DMS53 (cell line): Measurements from ENCODE around the gene PNLDC1.
"Not testable (repeated sequence)": the region's sequence is repeated elsewhere in the genome, so short reads cannot be mapped to it uniquely, and the experiment has no call there.

Experiments used
- DNase-seq: peaks from one replicate; lab custom pipeline; 2025; lab: John Stamatoyannopoulos, UW

The PNLDC1 gene

DNA sequence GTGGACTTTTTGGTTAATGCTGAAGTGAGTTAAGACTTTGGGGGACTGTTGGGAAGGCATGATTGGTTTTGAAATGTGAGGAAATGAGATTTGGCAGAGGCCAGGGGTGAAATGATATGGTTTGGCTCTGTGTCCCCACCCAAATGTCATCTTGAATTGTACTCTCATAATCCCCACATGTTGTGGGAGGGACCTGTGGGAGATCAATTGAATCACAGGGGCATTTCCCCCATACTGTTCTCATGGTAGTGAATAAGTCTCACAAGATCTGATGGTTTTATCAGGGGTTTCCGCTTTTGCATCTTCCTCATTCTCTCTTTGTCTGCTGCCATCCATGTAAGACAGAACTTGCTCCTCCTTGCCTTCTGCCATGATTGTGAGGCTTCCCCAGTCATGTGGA, 49.8 kb downstream of the PNLDC1 start:
- not testable (repeated sequence) for DNase-seq

GRCh38 chr6:159852877-159853276, 52.8 kb downstream of the PNLDC1 start:
- DNase-seq, result peak; percentile 40

DNA sequence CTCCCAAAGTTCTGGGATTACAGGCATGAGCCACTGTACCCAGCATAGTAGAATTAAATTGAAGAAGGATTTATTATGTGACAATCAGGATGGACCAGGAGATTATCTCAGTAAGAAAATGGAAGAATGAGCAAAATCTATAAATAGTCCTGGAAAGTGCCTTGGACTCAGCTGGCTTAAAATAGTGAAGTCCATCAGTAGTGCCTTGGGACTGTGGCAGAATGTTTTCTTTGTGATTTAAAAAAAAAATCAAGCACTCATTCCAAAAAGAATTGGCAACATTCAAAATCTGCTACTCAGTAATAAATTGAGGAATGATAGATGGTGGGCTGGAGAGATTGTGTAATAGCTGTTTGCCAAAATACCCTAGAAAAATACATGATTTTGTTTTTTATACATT, 53.7 kb downstream of the PNLDC1 start:
- DNase-seq, result no peak

DNA sequence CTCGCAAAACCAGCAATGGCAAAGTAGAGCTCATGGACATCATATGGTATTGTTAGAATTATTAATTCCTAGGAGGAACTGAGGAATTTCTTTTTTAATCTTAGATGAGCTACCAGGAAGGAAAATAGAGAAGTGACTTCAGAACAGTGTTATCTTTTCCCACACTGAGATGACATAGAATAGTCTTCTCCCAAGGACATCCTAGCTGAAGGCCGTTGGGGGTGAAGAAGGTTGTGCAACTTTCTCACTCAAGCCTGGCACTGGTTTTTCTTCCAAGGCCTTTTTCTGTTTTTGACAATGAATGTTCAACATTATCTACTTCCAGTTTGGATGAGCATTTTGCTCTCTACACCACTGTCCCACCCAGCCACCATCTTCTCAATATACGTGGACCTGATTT, 54.9 kb downstream of the PNLDC1 start:
- DNase-seq, result no peak

- DNase-seq, result no peak
Measured at GRCh38 chr6:159858259-159858658, 58.2 kb downstream of the PNLDC1 start.

DNA sequence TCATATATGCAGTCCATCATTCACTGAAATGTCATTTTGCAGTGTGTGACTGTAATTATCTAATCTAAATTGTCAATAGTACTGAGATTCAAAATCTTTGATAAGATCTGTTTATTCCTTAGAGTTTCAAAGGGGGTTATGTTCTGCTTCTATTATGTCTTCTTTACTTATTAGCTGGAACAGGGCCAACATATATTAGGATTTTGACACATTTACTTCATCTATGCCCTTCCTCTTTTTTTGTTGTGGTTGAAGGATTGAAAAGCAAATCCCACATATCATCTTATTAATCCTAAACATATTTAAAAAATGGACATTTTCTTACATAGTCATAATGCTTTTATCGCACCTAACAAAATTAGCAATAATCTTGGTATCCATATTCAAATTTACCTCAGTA, 60.4 kb downstream of the PNLDC1 start:
- DNase-seq, result no peak

DNA sequence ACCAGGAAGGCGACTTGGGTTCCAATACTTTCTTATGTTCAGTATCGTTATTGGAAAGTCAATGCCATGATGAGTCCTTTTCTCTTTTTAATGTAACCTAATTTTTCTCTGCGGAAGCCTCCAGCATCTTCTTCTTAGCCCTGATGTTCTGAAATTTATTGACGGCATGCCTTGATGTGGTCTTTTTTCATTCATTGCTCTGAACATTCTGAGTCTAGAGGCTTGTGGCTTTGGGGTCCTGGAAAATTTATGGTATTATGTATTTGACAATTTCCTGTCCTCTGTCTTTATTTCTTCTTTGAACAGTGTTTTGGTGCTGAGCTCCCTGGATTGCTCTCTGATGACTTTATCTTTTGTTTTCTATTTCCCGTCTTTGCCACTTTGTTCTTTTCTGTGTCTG, 62.0 kb downstream of the PNLDC1 start:
- no peak for DNase-seq

- DNase-seq, result peak; percentile 68
Measured at GRCh38 chr6:159863341-159863740, 63.3 kb downstream of the PNLDC1 start.

DNA sequence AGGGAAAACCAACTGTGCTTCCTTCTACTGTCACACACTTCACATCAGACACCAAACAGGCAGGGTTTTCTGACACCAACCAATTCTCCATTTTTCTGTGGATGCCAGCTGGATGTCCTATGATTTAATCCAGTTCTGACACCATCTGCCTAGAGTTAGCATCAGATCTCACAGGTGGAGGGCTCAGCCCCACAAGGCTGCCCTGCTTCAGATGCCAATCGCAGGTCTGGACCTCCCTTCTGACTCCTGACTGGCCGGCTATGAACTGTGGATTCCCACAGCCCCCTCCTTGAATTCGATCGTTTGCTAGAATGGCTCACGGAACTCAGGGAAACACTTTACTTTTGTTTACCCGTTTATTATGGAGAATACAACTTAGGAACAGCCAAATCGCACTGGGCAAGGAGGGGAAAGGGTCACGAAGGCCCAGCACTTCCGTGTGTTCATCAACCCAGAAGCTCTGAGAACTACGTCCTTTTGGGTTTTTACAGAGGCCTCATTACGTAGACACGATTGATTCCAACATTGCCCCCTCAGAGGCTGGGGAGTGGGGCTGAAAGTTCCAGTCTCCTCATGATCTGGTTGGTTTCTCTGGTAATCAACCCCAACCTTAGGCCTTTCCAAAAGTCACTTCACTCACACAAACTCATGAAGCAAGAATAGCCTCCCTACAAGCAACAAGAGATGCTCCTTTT, 65.3 kb downstream of the PNLDC1 start:
- DNase-seq, result no peak

DNA sequence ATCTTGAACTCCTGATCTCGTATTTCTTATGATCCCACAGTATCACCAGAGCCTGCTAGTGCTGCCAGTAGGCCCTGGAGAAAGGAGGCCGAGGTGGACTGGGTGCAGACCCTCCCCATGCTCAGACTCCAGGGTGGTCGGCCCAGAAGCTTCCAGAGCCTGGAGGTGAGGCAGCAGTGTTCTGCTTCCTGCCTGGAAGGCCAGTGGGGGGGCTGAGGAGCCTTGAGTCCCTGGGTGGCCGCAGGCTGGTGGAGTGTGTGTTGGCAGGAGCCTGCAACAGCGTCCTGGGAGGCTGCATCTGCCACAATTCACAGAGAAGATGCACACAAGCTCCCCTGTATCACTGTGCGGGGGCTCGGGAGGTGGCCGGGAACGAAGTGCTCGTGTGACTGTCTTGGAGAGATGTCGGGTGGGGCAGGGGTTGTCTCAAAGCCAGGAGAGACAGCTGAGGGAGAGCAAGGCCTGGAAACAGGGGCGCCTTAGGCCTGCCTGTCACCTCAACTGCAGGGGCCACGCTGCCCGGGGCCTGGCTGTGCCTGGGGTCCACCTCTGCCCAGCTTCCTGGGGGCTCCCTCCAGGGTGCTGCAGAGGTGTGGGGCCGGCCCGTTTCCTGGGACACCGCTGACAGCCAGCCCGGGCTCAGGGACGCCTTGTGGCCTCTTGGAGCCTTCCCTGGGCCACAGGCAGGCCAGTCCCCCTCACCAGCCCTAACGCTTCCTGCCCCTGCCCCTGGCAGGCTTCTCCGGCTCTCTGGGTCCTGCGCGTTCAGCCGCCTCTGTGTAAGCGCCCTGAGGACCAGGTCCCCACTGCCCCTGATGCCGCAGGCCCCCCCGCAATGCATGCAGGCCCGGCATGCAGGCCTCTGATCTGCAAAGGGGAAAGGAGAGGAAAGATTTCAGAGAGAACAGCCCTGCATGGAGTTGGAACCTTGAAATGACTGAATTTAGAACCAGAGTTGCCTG, 66.5 kb downstream of the PNLDC1 start:
- DNase-seq, result no peak
